ENCODE data around the gene RAB40B.

The RAB40B gene

DNA sequence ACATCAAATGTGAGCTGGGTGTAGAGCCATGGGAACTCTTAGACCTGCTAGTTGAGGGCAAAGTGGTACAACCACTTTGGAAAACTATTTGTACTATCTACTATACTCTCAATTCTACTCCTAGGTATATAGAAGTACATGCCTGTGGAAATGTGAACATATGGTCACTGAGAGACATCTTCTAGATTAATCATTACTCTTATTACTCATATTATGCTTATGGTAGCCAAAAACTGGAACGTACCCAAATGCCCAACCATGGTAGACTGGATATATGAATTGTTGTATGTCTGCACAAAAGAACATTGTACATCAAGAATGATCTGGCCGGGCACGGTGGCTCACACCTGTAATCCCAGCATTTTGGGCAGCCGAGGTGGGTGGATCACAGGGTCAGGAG lies 53.0 kb downstream of the RAB40B start (continued):
- TF ChIP-seq ZNF639 (tag by site-specific recombination; IDR thresholded peaks at IDR 0.05): no peak
- no peak for TF ChIP-seq ZNF791 (tag by site-specific recombination; IDR thresholded peaks at IDR 0.05)
- no peak for TF ChIP-seq ZBTB1 (tag by site-specific recombination; IDR thresholded peaks at IDR 0.05)
- no peak for TF ChIP-seq BCL11B (tag by site-specific recombination; IDR thresholded peaks at IDR 0.05; ENCODE audit: low read depth)
- no peak for TF ChIP-seq ZNF350 (tag by site-specific recombination; IDR thresholded peaks at IDR 0.05)

DNA sequence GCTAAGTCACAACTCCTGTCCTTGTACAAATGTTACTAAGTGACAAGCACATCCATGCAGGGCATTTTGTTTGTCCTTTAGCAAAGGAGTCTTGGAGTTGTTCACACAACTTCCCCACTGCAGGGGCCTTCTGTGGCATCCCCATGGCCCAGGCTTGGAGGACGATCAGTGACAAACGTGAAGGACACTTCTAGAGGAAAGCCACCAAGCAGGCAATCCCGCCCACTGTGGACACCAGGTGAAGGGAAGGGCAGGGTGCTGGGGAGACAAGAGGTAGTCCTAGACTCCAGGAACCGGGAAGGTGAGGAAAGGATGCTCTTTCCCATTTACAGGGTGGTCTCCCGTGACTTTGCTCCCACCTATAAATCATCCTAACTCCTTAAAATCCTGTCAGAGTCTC lies 54.4 kb downstream of the RAB40B start:
- POLR2A ChIA-PET: no interaction called here

DNA sequence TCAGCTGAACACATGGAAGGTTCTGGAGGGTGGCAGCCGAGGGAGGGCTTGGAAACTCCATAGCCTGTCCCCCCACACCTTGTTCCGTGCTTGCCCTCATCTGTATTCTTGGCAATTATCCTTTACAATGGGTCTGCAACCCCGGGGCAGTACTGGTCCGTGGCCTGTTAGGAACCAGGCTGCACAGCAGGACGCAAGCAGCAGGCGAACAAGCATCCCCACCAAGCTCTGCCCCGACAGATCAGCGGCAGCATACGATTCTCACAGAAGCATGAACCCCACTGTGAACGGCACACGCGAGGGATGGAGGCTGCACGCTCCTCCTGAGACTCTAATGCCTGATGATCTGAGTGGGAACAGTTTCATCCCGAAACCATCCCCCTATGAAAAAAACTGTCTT lies 56.5 kb downstream of the RAB40B start:
- ChIA-PET CTCF (interaction anchor here (0.6 to 0.9 kb wide), 2 partner anchors 126 to 675 kb away, joined by 3 to 4 read pairs; no protein-coding TSS in a partner anchor), POLR2A (no interaction called here)
- Histone ChIP-seq H3K4me1 (ENCODE audit: control insufficient read depth, insufficient read depth, low read length) (peaks cover 4% of the 10 kb centered on the region; the same call in 1 of the 2 replicates), H3K9me3 (ENCODE audit: control insufficient read depth, insufficient read depth, low read depth, low read length) (no peaks in the 10 kb centered on the region), H3K36me3 (ENCODE audit: control insufficient read depth in 2 of 2, insufficient read depth in 1 of 2, low read length in 2 of 2) (peaks cover 45 to 84% of the 10 kb centered on the region in 2 experiments), H3K27ac (ENCODE audit: extremely low read depth, low read depth, low read length) (no peak overlapping the region), H3K4me3 (ENCODE audit: low read depth, low read length) (no peak overlapping the region)
- TF ChIP-seq ZIC2 (tag by site-specific recombination; IDR thresholded peaks at IDR 0.05): peak; percentile 81
- TF ChIP-seq ZNF292 (tag by site-specific recombination; IDR thresholded peaks at IDR 0.05; ENCODE audit: borderline replicate concordance, low read depth): no peak
- no peak for TF ChIP-seq ZNF335 (tag by site-specific recombination; conservative IDR thresholded peaks at IDR 0.05)

More for the DNA sequence above, 54.4 kb downstream of the RAB40B start:
- Histone ChIP-seq H3K27ac (ENCODE audit: extremely low read depth, low read depth, low read length) (no peak overlapping the region), H3K4me3 (ENCODE audit: low read depth, low read length) (no peak overlapping the region), H3K9me3 (ENCODE audit: control insufficient read depth, insufficient read depth, low read depth, low read length) (no peaks in the 10 kb centered on the region), H3K4me1 (ENCODE audit: control insufficient read depth, insufficient read depth, low read length) (peaks cover 7% of the 10 kb centered on the region), H3K36me3 (ENCODE audit: control insufficient read depth in 2 of 2, insufficient read depth in 1 of 2, low read length in 2 of 2) (peaks cover 36 to 66% of the 10 kb centered on the region in 2 experiments)
- CTCF ChIA-PET: no interaction called here
- TF ChIP-seq ZNF843 (tag by site-specific recombination; IDR thresholded peaks at IDR 0.05) (no peak), MZF1 (tag by site-specific recombination; IDR thresholded peaks at IDR 0.05; ENCODE audit: borderline replicate concordance) (no peak), ZNF223 (tag by site-specific recombination; IDR thresholded peaks at IDR 0.05) (no peak), ZBTB49 (tag by site-specific recombination; IDR thresholded peaks at IDR 0.05; ENCODE audit: low read depth) (no peak)

- ChIA-PET POLR2A (interaction anchor here (0.7 kb wide), 1 partner anchor 211 kb away, joined by 4 read pairs; no protein-coding TSS in a partner anchor), CTCF (interaction anchor here (0.8 kb wide), 1 partner anchor 173 kb away, joined by 3 read pairs; no protein-coding TSS in a partner anchor)
- H3K4me1 ChIP-seq (ENCODE audit: control insufficient read depth, insufficient read depth, low read length): no peaks in the 10 kb centered on the region
- TF ChIP-seq ZNF600 (tag by site-specific recombination; IDR thresholded peaks at IDR 0.05) (peak; percentile 74), ZSCAN4 (tag by site-specific recombination; IDR thresholded peaks at IDR 0.05) (no peak)
- no peaks in the 10 kb centered on the region for H3K9me3 ChIP-seq (ENCODE audit: control insufficient read depth, insufficient read depth, low read depth, low read length)
- no peak overlapping the region for H3K4me3 ChIP-seq (ENCODE audit: low read depth, low read length)
- peaks cover 55 to 87% of the 10 kb centered on the region in 2 experiments for H3K36me3 ChIP-seq (ENCODE audit: control insufficient read depth in 2 of 2, insufficient read depth in 1 of 2, low read length in 2 of 2)
- no peak overlapping the region for H3K27ac ChIP-seq (ENCODE audit: extremely low read depth, low read depth, low read length)
Measured at GRCh38 chr17:82640036-82640435, 58.5 kb downstream of the RAB40B start.
